HEK293 (cell line): Measurements from ENCODE around the gene LY86.

Experiments
- CTCF ChIA-PET: fragments of 350-600 bp; formaldehyde crosslinking; extraction: SDS; loops from one replicate; lab custom pipeline; 2021; ENCODE audit warnings: antibody characterized with exemption; lab: Yijun Ruan, JAX
- POLR2A ChIA-PET: fragments of 300-600 bp; formaldehyde crosslinking; extraction: SDS; loops from one replicate; lab custom pipeline; 2020; ENCODE audit warnings: antibody characterized with exemption, inconsistent platforms; lab: Yijun Ruan, JAX
- H3K27ac ChIP-seq: fragments of 200-500 bp; sonication (Bioruptor generic); 2 replicates; pipeline ENCODE4 v1.5.1; 2014; ENCODE audit warnings: low read depth, low read length, control low read depth, inconsistent platforms; ENCODE audit errors: extremely low read depth
- H3K36me3 ChIP-seq, 2 experiments: fragments of 200-500 bp in 1 of 2; sonication (Bioruptor generic) in 1 of 2; 1 replicate in 1 of 2; 2 replicates in 1 of 2; pipeline ENCODE4 v1.5.1; 2014 to 2017; ENCODE audit warnings: inconsistent platforms in 2 of 2, low read length in 2 of 2; ENCODE audit not compliant: control insufficient read depth in 2 of 2, insufficient read depth in 1 of 2
- H3K4me1 ChIP-seq: fragments of 200-500 bp; sonication (Bioruptor generic); 2 replicates; pipeline ENCODE4 v1.5.1; 2014; ENCODE audit warnings: mild to moderate bottlenecking, low read length, inconsistent platforms; ENCODE audit not compliant: control insufficient read depth, insufficient read depth
- H3K4me3 ChIP-seq: 2 replicates; pipeline ENCODE4 v1.5.1; 2011; ENCODE audit warnings: low read depth, mild to moderate bottlenecking, control low read depth, low read length, moderate library complexity
- H3K9me3 ChIP-seq: fragments of 200-500 bp; sonication (Bioruptor generic); 2 replicates; pipeline ENCODE4 v1.5.1; 2014; ENCODE audit warnings: low read depth, low read length, inconsistent platforms; ENCODE audit not compliant: control insufficient read depth, insufficient read depth
- EGR2 ChIP-seq: fragments of 450-650 bp; formaldehyde crosslinking; IDR thresholded peaks from 2 replicates; pipeline ENCODE4 v1.5.1; 2016; ENCODE audit warnings: low read depth, missing biosample characterization, missing genetic modification characterization
- FEZF1 ChIP-seq: fragments of 450-650 bp; formaldehyde crosslinking; IDR thresholded peaks from 2 replicates; pipeline ENCODE4 v1.5.1; 2016; ENCODE audit warnings: missing biosample characterization, missing genetic modification characterization
- GLI4 ChIP-seq: fragments of 450-650 bp; formaldehyde crosslinking; IDR thresholded peaks from 2 replicates; pipeline ENCODE4 v1.5.1; 2016; ENCODE audit warnings: missing biosample characterization, missing genetic modification characterization
- OVOL3 ChIP-seq: fragments of 450-650 bp; formaldehyde crosslinking; IDR thresholded peaks from 2 replicates; pipeline ENCODE4 v1.5.1; 2016; ENCODE audit warnings: missing biosample characterization, missing genetic modification characterization
- ZEB2 ChIP-seq: fragments of 450-650 bp; formaldehyde crosslinking; IDR thresholded peaks from 2 replicates; pipeline ENCODE4 v1.5.1; 2016; ENCODE audit warnings: missing biosample characterization, missing genetic modification characterization
- ZFP37 ChIP-seq: fragments of 450-650 bp; formaldehyde crosslinking; IDR thresholded peaks from 2 replicates; pipeline ENCODE4 v1.5.1; 2016; ENCODE audit warnings: missing biosample characterization, missing genetic modification characterization
- ZFP41 ChIP-seq: fragments of 450-650 bp; formaldehyde crosslinking; IDR thresholded peaks from 2 replicates; pipeline ENCODE4 v1.5.1; 2016; ENCODE audit warnings: missing biosample characterization, missing genetic modification characterization, borderline replicate concordance
- ZNF140 ChIP-seq: fragments of 450-650 bp; formaldehyde crosslinking; IDR thresholded peaks from 2 replicates; pipeline ENCODE4 v1.5.1; 2016; ENCODE audit warnings: missing biosample characterization, missing genetic modification characterization
- ZNF16 ChIP-seq: fragments of 450-650 bp; formaldehyde crosslinking; IDR thresholded peaks from 2 replicates; pipeline ENCODE4 v1.5.1; 2016; ENCODE audit warnings: low read depth, missing biosample characterization, missing genetic modification characterization
- ZNF248 ChIP-seq: fragments of 450-650 bp; formaldehyde crosslinking; IDR thresholded peaks from 2 replicates; pipeline ENCODE4 v1.5.1; 2017; ENCODE audit warnings: missing biosample characterization, missing genetic modification characterization
- ZNF311 ChIP-seq: fragments of 450-650 bp; formaldehyde crosslinking; IDR thresholded peaks from 2 replicates; pipeline ENCODE4 v1.5.1; 2017; ENCODE audit warnings: missing biosample characterization, missing genetic modification characterization, borderline replicate concordance
- ZNF404 ChIP-seq: fragments of 450-650 bp; formaldehyde crosslinking; IDR thresholded peaks from 2 replicates; pipeline ENCODE4 v1.5.1; 2017; ENCODE audit warnings: missing biosample characterization, missing genetic modification characterization
- ZNF473 ChIP-seq: fragments of 450-650 bp; formaldehyde crosslinking; IDR thresholded peaks from 2 replicates; pipeline ENCODE4 v1.5.1; 2017; ENCODE audit warnings: missing biosample characterization, missing genetic modification characterization
- ZNF521 ChIP-seq: fragments of 450-650 bp; formaldehyde crosslinking; IDR thresholded peaks from 2 replicates; pipeline ENCODE4 v1.5.1; 2017; ENCODE audit warnings: missing biosample characterization, mild to moderate bottlenecking, missing genetic modification characterization
- ZNF701 ChIP-seq: fragments of 450-650 bp; formaldehyde crosslinking; IDR thresholded peaks from 2 replicates; pipeline ENCODE4 v1.5.1; 2016; ENCODE audit warnings: missing biosample characterization, missing genetic modification characterization
- ZNF76 ChIP-seq: fragments of 450-650 bp; formaldehyde crosslinking; IDR thresholded peaks from 2 replicates; pipeline ENCODE4; 2016; ENCODE audit warnings: low read depth, missing biosample characterization, missing genetic modification characterization, borderline replicate concordance
- ZNF785 ChIP-seq: fragments of 450-650 bp; formaldehyde crosslinking; IDR thresholded peaks from 2 replicates; pipeline ENCODE4 v1.5.1; 2016; ENCODE audit warnings: missing biosample characterization, missing genetic modification characterization
- ZNF837 ChIP-seq: fragments of 450-650 bp; formaldehyde crosslinking; IDR thresholded peaks from 2 replicates; pipeline ENCODE4 v1.5.1; 2016; ENCODE audit warnings: missing biosample characterization, missing genetic modification characterization
- TF ChIP-seq, protein P1 (sequence below): fragments of 450-650 bp; formaldehyde crosslinking; IDR thresholded peaks from 2 replicates; pipeline ENCODE4 v1.5.1; 2017; ENCODE audit warnings: missing biosample characterization, mild to moderate bottlenecking, missing genetic modification characterization, moderate library complexity
- TF ChIP-seq, protein P2 (sequence below): fragments of 450-650 bp; formaldehyde crosslinking; IDR thresholded peaks from 2 replicates; pipeline ENCODE4 v1.5.1; 2017; ENCODE audit warnings: missing biosample characterization, missing genetic modification characterization
- TF ChIP-seq, protein P3 (sequence below): fragments of 450-650 bp; formaldehyde crosslinking; IDR thresholded peaks from 2 replicates; pipeline ENCODE4 v1.5.1; 2016; ENCODE audit warnings: missing biosample characterization, missing genetic modification characterization

LY86 gene

GRCh38 chr6:6570929-6571671, 17.4 kb upstream of the LY86 start:
- H3K36me3 ChIP-seq: no peaks in the 10 kb centered on the region
- TF ChIP-seq ZNF521 (no peak), ZNF837 (tag by site-specific recombination) (no peak)
- no peaks in the 10 kb centered on the region for H3K4me1 ChIP-seq
- H3K4me3 ChIP-seq: no peak overlapping the region
- ChIA-PET CTCF (interaction anchor here (3.9 kb wide), 1 partner anchor 14 kb away, joined by 28 read pairs; no protein-coding TSS in a partner anchor), POLR2A (no interaction called here)
- no peak overlapping the region for H3K27ac ChIP-seq
- no peaks in the 10 kb centered on the region; the same call in 1 of the 2 replicates for H3K9me3 ChIP-seq

DNA sequence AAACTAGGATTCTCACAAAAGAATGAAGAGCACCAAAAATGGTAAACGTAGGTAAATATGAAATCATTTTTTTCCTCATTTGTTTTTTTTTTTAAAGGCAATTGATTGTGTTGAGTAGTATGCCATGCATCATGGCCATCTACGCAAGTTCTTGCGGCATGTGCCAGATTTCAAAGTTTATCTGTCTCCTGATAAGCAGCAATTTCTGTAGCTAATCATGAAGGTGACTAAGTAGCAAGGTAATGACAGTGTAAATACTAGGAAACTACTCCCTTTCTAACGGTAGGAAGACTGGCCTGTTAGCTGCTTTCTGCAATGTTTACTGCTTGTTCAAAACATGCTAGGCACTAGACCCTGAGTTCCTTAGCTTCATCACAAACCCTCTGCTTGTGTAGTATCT, 13.4 kb upstream of the LY86 start:
- no peaks in the 10 kb centered on the region for H3K36me3 ChIP-seq
- CTCF ChIA-PET: interaction anchor here (0.6 to 1.5 kb wide), 6 partner anchors 19 to 687 kb away, joined by 3 to 8 read pairs (median 6); no protein-coding TSS in a partner anchor
- no peaks in the 10 kb centered on the region for H3K4me1 ChIP-seq
- TF ChIP-seq GLI4 (tag by site-specific recombination) (no peak), ZNF837 (tag by site-specific recombination) (no peak), ZNF701 (tag by site-specific recombination) (no peak), ZNF785 (tag by site-specific recombination) (no peak), ZNF16 (tag by site-specific recombination) (no peak), FEZF1 (tag by site-specific recombination) (no peak), EGR2 (no peak), ZFP41 (tag by site-specific recombination) (no peak), ZEB2 (no peak), ZNF311 (no peak), ZNF473 (tag by site-specific recombination) (no peak), ZNF140 (no peak), ZNF404 (tag by site-specific recombination) (no peak), ZNF76 (tag by site-specific recombination) (no peak), ZNF248 (tag by site-specific recombination) (no peak), OVOL3 (tag by site-specific recombination) (no peak), ZFP37 (no peak)
- TF ChIP-seq, protein P1, sequence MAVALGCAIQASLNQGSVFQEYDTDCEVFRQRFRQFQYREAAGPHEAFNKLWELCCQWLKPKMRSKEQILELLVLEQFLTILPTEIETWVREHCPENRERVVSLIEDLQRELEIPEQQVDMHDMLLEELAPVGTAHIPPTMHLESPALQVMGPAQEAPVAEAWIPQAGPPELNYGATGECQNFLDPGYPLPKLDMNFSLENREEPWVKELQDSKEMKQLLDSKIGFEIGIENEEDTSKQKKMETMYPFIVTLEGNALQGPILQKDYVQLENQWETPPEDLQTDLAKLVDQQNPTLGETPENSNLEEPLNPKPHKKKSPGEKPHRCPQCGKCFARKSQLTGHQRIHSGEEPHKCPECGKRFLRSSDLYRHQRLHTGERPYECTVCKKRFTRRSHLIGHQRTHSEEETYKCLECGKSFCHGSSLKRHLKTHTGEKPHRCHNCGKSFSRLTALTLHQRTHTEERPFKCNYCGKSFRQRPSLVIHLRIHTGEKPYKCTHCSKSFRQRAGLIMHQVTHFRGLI (tag by site-specific recombination): no peak
- TF ChIP-seq, protein P2, sequence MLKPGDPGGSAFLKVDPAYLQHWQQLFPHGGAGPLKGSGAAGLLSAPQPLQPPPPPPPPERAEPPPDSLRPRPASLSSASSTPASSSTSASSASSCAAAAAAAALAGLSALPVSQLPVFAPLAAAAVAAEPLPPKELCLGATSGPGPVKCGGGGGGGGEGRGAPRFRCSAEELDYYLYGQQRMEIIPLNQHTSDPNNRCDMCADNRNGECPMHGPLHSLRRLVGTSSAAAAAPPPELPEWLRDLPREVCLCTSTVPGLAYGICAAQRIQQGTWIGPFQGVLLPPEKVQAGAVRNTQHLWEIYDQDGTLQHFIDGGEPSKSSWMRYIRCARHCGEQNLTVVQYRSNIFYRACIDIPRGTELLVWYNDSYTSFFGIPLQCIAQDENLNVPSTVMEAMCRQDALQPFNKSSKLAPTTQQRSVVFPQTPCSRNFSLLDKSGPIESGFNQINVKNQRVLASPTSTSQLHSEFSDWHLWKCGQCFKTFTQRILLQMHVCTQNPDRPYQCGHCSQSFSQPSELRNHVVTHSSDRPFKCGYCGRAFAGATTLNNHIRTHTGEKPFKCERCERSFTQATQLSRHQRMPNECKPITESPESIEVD (tag by site-specific recombination): no peak
- TF ChIP-seq, protein P3, sequence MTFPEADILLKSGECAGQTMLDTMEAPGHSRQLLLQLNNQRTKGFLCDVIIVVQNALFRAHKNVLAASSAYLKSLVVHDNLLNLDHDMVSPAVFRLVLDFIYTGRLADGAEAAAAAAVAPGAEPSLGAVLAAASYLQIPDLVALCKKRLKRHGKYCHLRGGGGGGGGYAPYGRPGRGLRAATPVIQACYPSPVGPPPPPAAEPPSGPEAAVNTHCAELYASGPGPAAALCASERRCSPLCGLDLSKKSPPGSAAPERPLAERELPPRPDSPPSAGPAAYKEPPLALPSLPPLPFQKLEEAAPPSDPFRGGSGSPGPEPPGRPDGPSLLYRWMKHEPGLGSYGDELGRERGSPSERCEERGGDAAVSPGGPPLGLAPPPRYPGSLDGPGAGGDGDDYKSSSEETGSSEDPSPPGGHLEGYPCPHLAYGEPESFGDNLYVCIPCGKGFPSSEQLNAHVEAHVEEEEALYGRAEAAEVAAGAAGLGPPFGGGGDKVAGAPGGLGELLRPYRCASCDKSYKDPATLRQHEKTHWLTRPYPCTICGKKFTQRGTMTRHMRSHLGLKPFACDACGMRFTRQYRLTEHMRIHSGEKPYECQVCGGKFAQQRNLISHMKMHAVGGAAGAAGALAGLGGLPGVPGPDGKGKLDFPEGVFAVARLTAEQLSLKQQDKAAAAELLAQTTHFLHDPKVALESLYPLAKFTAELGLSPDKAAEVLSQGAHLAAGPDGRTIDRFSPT: no peak
- no peaks in the 10 kb centered on the region; the same call in 1 of the 2 replicates for H3K9me3 ChIP-seq
- no peak overlapping the region for H3K4me3 ChIP-seq
- POLR2A ChIA-PET: no interaction called here
- H3K27ac ChIP-seq: no peak overlapping the region
